A549 (cell line): ENCODE results near the gene PFDN1.

ENCODE experiments used
- CHD4 ChIP-seq: fragments of 200-600 bp; sonication (generic); IDR thresholded peaks from 2 replicates; pipeline ENCODE4 v1.6.1; 2016; ENCODE audit warnings: antibody characterized with exemption, mild to moderate bottlenecking, borderline replicate concordance
- CTCF ChIP-seq: fragments of >200 bp; sonication (Bioruptor Twin); formaldehyde crosslinking; IDR thresholded peaks from 3 replicates; pipeline ENCODE4 v1.5.1; 2016
- E2F6 ChIP-seq: IDR thresholded peaks from 2 replicates; pipeline ENCODE4 v1.6.1; 2012; ENCODE audit warnings: low read depth, borderline replicate concordance
- EP300 ChIP-seq, 2 experiments: fragments of >200 bp; sonication (Bioruptor Twin); formaldehyde crosslinking; IDR thresholded peaks; 2 replicates in 1 of 2; 3 replicates in 1 of 2; pipeline ENCODE4 v1.6.1; 2016 to 2017
- KDM1A ChIP-seq: fragments of 200-600 bp; sonication (generic); IDR thresholded peaks from 2 replicates; pipeline ENCODE4 v1.6.1; 2016; ENCODE audit warnings: low read depth, mild to moderate bottlenecking
- MAFK ChIP-seq: fragments of 450-650 bp; IDR thresholded peaks from 2 replicates; pipeline ENCODE4 v1.6.1; 2014; ENCODE audit not compliant: partially characterized antibody
- PBX3 ChIP-seq: IDR thresholded peaks from 2 replicates; pipeline ENCODE4 v1.6.1; 2012
- POLR2A ChIP-seq: IDR thresholded peaks from 2 replicates; pipeline ENCODE4 v1.6.1; 2012; ENCODE audit warnings: mild to moderate bottlenecking, low read length
- RAD21 ChIP-seq, 2 experiments: fragments of >200 bp in 1 of 2; sonication (Bioruptor Twin) in 1 of 2; formaldehyde crosslinking in 1 of 2; IDR thresholded peaks in 1 of 2; conservative IDR thresholded peaks in 1 of 2; 2 replicates in 1 of 2; 3 replicates in 1 of 2; pipeline ENCODE4 v1.6.1; 2012 to 2018; ENCODE audit warnings: inconsistent platforms in 1 of 2
- REST ChIP-seq: fragments of 200-600 bp; sonication (generic); IDR thresholded peaks from 2 replicates; pipeline ENCODE4 v1.6.1; 2016; ENCODE audit warnings: antibody characterized with exemption, mild to moderate bottlenecking, moderate library complexity
- SMC3 ChIP-seq: fragments of >200 bp; sonication (Bioruptor Twin); formaldehyde crosslinking; IDR thresholded peaks from 3 replicates; pipeline ENCODE4 v1.6.1; 2018; ENCODE audit warnings: inconsistent platforms
- ZC3H11A ChIP-seq: fragments of 450-650 bp; IDR thresholded peaks from 2 replicates; pipeline ENCODE4 v1.6.1; 2014; ENCODE audit warnings: antibody characterized with exemption, mild to moderate bottlenecking

GRCh38 chr5:140208065-140208464 lies 94.8 kb downstream of the PFDN1 start:
- TF ChIP-seq RAD21 (conservative IDR thresholded peaks at IDR 0.05 in 1 of 2, IDR thresholded peaks at IDR 0.05 in 1 of 2) (no peak), CTCF (no peak), POLR2A (no peak), KDM1A (no peak), REST (no peak), PBX3 (no peak), E2F6 (no peak), CHD4 (no peak), ZC3H11A (no peak), EP300 (IDR thresholded peaks at IDR 0.05) (no peak), MAFK (no peak), SMC3 (no peak)
